Measurements from ENCODE around the gene GATA3. TPM values are rescaled to one million over a fixed set of nuclear protein-coding genes. Genes with fewer than 3 reads are reported as not detected.

GATA3 gene
- total RNA-seq, 1 experiment from 2014 or later: 3.1 TPM

- Histone ChIP-seq H3K4me1 (ENCODE audit: insufficient read depth, low read length, poor library complexity, severe bottlenecking) (peaks cover 23% of the 10 kb centered on the region), H3K36me3 (ENCODE audit: insufficient read depth, low read length, poor library complexity, severe bottlenecking) (no peaks in the 10 kb centered on the region), H3K27ac (ENCODE audit: low read depth, low read length, poor library complexity, severe bottlenecking) (no peak overlapping the region), H3K9me3 (ENCODE audit: low read depth, low read length, poor library complexity, severe bottlenecking) (no peaks in the 10 kb centered on the region), H3K27me3 (replicated peaks; ENCODE audit: insufficient read depth, low read depth, low read length, poor library complexity) (peaks cover 79% of the 10 kb centered on the region), H3K4me3 (ENCODE audit: low read depth, low read length, poor library complexity, severe bottlenecking) (peak overlapping the region; percentile 32)
- no peak for DNase-seq (ENCODE audit: low spot score)
- BruUV-seq (replicated peaks): no TSS peak
- POLR2A ChIA-PET (ENCODE audit: low non-redundant PET): no interaction called here
- TF ChIP-seq CTCF (conservative IDR thresholded peaks at IDR 0.05; ENCODE audit: low read depth, low read length) (no peak), EZH2 (IDR thresholded peaks at IDR 0.05; ENCODE audit: borderline replicate concordance, low read depth, low read length, poor library complexity, severe bottlenecking) (peak; percentile 88)
- CTCF ChIA-PET: no interaction called here
- intact Hi-C loops (cut with micrococcal nuclease; ENCODE audit: unreplicated experiment): loop anchor here (5.0 kb wide), 1 partner anchor 164 kb away; no protein-coding TSS in a partner anchor
Observed at GRCh38 chr10:8035641-8036470, 18.6 kb upstream of the GATA3 start.

DNA sequence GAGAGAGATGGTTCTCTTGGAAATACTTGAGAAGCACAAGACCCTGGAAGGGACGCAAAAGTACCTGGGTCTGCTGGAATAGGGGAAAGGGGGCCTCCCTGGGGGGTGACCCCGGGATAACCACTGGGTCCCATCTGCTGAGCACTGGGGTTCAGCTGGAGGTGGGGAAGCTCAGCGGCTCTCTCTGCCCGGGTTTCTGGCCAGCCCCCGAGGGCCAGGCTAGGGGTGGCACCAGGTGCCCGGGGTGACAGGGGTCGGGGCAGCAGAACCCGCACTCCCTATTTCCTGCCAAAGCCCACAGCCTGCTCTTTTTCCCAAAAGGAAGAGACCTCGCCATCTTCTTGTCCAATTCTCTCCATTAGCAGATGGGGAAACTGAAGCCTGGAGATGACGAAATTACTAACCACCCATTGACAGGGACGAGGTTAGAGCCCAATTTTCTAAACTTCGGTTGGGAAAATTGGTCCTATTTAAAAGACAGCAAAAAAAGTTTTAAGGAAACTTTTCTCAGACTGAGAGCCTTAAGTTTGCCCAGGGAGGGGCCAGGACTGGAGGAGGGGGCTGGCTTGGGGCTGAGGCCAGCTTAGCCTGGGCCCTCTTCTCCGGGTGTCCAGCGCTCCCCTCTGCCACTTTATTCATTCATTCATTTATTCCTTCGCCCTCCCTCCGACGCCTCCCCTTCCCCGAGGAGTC lies 17.8 kb upstream of the GATA3 start:
- Histone ChIP-seq H3K27ac (ENCODE audit: low read depth, low read length, poor library complexity, severe bottlenecking) (no peak overlapping the region), H3K27me3 (replicated peaks; ENCODE audit: insufficient read depth, low read depth, low read length, poor library complexity) (peaks cover 87% of the 10 kb centered on the region), H3K36me3 (ENCODE audit: insufficient read depth, low read length, poor library complexity, severe bottlenecking) (no peaks in the 10 kb centered on the region), H3K4me1 (ENCODE audit: insufficient read depth, low read length, poor library complexity, severe bottlenecking) (peaks cover 23% of the 10 kb centered on the region), H3K4me3 (ENCODE audit: low read depth, low read length, poor library complexity, severe bottlenecking) (no peak overlapping the region), H3K9me3 (ENCODE audit: low read depth, low read length, poor library complexity, severe bottlenecking) (no peaks in the 10 kb centered on the region)
- CTCF ChIA-PET: interaction anchor here (0.6 kb wide), 1 partner anchor 12 kb away, joined by 6 read pairs; no protein-coding TSS in a partner anchor
- DNase-seq (ENCODE audit: low spot score): no peak
- BruUV-seq (replicated peaks): no TSS peak
- TF ChIP-seq EZH2 (IDR thresholded peaks at IDR 0.05; ENCODE audit: borderline replicate concordance, low read depth, low read length, poor library complexity, severe bottlenecking) (no peak), CTCF (conservative IDR thresholded peaks at IDR 0.05; ENCODE audit: low read depth, low read length) (no peak)
- intact Hi-C loops (cut with micrococcal nuclease; ENCODE audit: unreplicated experiment): loop anchor here (5.0 kb wide), 1 partner anchor 164 kb away; no protein-coding TSS in a partner anchor
- POLR2A ChIA-PET (ENCODE audit: low non-redundant PET): no interaction called here

DNA sequence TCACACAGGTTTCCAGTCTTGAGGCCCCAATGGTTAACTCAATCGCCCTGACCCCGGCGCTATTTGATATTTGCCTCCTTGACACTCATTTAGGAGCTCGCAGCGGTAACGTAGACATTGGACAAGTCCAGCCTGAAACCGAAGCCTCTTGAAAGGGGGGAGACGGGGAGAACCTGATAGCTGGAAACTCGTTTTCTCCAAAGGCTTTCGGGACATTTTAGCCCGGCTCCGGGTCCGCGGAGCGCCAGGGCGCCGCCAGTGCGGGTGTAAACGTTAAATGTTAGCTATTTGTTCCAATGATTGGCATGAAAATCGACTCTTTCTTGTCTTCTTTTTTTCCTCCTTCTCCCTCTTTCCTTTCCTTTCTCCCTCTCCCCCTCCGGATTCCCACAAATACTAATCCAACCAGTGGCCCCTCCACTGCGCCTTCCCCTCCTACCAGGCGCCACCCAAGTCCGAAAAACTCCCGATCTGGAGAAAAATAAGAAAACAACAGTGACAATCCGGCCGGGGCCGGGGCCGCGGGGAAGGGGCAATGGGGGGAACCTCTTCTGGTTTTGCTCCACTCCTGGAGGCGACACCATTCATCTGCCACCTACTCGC lies 17.2 kb upstream of the GATA3 start:
- BruUV-seq (replicated peaks): no TSS peak
- H3K27me3 ChIP-seq (replicated peaks; ENCODE audit: insufficient read depth, low read depth, low read length, poor library complexity): peaks cover 93% of the 10 kb centered on the region
- no peaks in the 10 kb centered on the region for H3K9me3 ChIP-seq (ENCODE audit: low read depth, low read length, poor library complexity, severe bottlenecking)
- TF ChIP-seq EZH2 (IDR thresholded peaks at IDR 0.05; ENCODE audit: borderline replicate concordance, low read depth, low read length, poor library complexity, severe bottlenecking) (peak; percentile 97), CTCF (conservative IDR thresholded peaks at IDR 0.05; ENCODE audit: low read depth, low read length) (no peak)
- H3K4me1 ChIP-seq (ENCODE audit: insufficient read depth, low read length, poor library complexity, severe bottlenecking): peaks cover 23% of the 10 kb centered on the region
- H3K4me3 ChIP-seq (ENCODE audit: low read depth, low read length, poor library complexity, severe bottlenecking): no peak overlapping the region
- H3K36me3 ChIP-seq (ENCODE audit: insufficient read depth, low read length, poor library complexity, severe bottlenecking): no peaks in the 10 kb centered on the region
- DNase-seq (ENCODE audit: low spot score): no peak
- ChIA-PET POLR2A (ENCODE audit: low non-redundant PET) (no interaction called here), CTCF (interaction anchor here (0.6 kb wide), 1 partner anchor 11 kb away, joined by 6 read pairs; no protein-coding TSS in a partner anchor)
- H3K27ac ChIP-seq (ENCODE audit: low read depth, low read length, poor library complexity, severe bottlenecking): no peak overlapping the region
- intact Hi-C loops (cut with micrococcal nuclease; ENCODE audit: unreplicated experiment): loop anchor here (5.0 kb wide), 1 partner anchor 165 kb away; no protein-coding TSS in a partner anchor
